Measurements from ENCODE around the gene GSG1L.

GSG1L gene

GRCh38 chr16:27784351-27785306 is 278.9 kb downstream of the GSG1L start:
- no peak for DNase-seq

- no peak for DNase-seq
These were observed 281.3 kb downstream of the GSG1L start for GRCh38 chr16:27781981-27782880.

GRCh38 chr16:27781195-27781524 is 282.4 kb downstream of the GSG1L start:
- DNase-seq, result no peak

GRCh38 chr16:27780468-27781194 is 282.9 kb downstream of the GSG1L start:
- no peak for DNase-seq

- peak; percentile 49 for DNase-seq
These were observed 283.8 kb downstream of the GSG1L start for GRCh38 chr16:27779641-27780164.

- no peak for DNase-seq
These were observed 284.5 kb downstream of the GSG1L start for GRCh38 chr16:27778926-27779570.

- DNase-seq, result no peak
These were observed 285.2 kb downstream of the GSG1L start for GRCh38 chr16:27778171-27778925.

GRCh38 chr16:27777527-27777926 is 286.0 kb downstream of the GSG1L start:
- DNase-seq, result no peak

- DNase-seq, result no peak
These were observed 286.8 kb downstream of the GSG1L start for GRCh38 chr16:27776556-27777225.

- no peak for DNase-seq
These were observed 288.3 kb downstream of the GSG1L start for GRCh38 chr16:27775254-27775653.

GRCh38 chr16:27774779-27775178 is 288.7 kb downstream of the GSG1L start:
- DNase-seq, result no peak

- DNase-seq, result no peak
These were observed 290.2 kb downstream of the GSG1L start for GRCh38 chr16:27773344-27773743.

GRCh38 chr16:27772093-27772825 is 291.3 kb downstream of the GSG1L start:
- no peak for DNase-seq

- DNase-seq, result no peak
These were observed 292.2 kb downstream of the GSG1L start for GRCh38 chr16:27771201-27771910.

- no peak for DNase-seq
These were observed 293.0 kb downstream of the GSG1L start for GRCh38 chr16:27770271-27771196.

GRCh38 chr16:27769561-27770255 is 293.8 kb downstream of the GSG1L start:
- no peak for DNase-seq

GRCh38 chr16:27768651-27769272 is 294.8 kb downstream of the GSG1L start:
- no peak for DNase-seq

All from RPMI8226 (cell line).